Measurements from ENCODE around the gene FASLG.

The FASLG gene

DNA sequence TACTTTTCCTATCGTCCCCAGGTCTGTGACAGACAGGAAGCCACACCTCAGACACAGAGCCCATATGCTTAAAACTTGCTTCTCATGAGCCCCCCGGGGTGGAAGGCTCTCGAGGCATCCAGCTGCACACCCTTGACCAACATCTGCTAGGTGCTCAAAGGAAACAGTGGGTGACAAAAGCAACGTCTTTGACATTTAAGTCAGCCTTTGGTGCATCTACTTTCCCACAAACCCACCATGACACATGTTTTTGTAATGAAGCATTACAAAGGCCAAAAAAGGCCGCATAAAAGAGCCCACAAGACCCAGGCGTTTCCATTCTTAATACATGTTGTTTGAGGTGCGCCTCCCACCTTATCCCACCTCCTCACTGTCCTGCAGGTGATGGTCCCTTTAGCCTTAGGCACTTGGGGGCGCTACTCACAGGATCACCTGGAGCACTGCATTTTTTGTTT is 11.8 kb upstream of the FASLG start:
- DNase-seq (ENCODE audit: low spot score) = no peak

- DNase-seq (ENCODE audit: low spot score) = no peak
Observed at GRCh38 chr1:172647987-172648386, 10.9 kb upstream of the FASLG start.

GRCh38 chr1:172650474-172651193 is 8.3 kb upstream of the FASLG start:
- DNase-seq (ENCODE audit: low spot score) = peak; percentile 22

DNA sequence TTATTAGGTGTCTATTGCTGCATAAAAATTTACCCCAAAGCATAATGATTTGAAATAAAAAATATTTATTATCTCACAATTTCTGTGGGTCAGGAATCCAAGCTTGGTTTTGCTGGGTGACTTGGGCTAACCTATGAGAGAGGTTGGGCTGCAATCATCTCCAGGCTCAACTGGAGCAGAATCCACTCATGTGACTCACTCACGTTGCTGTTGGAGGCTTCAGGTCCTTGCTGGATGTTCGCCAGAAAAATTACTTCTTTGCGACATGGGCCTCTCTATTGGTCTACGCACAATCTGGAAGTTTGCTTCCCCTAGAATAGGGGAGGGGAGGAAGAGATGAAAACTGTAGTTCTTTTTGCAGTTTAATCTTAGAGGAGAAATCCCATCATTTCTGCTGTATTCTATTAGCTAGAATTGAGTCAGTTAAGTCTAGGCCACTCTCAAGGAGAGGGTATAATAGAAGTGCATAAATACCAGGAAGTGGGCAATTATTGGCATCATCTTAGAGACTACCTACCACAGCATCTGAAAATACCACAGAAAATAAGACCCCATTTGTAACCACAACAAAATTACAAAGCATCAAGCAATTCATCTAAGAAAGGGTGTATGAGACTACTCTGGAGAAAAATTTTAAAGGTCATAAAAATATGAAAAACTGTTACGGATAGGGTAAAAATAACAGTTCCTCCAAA is 5.7 kb upstream of the FASLG start:
- peak; percentile 73 for DNase-seq (ENCODE audit: low spot score)

DNA sequence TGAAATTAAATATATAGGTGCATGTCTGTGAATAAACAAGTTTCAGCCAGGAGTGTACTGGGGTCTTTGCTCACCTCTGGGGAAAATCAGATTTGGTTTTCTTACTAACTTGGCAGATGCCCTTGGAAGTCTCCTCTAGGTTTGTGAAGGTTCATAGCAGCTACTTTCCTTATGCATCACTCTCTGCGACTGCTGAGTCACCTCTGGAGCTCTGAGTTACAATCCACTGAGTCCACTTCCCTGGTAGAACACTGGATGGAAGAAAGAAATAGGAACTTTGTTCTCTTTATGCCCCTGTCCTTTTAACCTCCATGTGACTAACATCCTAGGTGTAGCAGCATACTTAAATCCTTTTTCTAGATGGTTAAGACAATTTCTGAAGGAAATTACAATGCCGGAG is 4.4 kb upstream of the FASLG start:
- DNase-seq (ENCODE audit: low spot score) = peak; percentile 89

DNA sequence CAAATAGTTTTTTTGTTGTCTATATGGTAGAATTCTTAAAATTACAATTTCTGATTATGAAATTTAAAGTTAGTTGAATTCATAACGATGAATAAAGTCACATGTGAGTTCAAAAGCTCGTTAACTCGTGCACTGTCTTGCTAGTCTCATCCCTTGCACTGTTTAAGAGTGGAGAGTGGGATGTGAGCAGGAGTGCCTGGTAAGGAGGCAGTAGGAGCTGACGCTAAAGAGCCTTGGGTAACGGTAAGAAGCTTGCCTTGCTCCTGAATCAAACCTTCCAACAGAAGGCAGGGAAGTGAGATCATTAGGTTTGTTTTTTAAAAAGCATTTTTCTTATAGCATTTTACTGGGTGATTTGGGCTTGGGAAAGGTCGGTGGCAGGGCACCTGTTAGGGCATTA is 2.3 kb upstream of the FASLG start:
- no peak for DNase-seq (ENCODE audit: low spot score)

DNA sequence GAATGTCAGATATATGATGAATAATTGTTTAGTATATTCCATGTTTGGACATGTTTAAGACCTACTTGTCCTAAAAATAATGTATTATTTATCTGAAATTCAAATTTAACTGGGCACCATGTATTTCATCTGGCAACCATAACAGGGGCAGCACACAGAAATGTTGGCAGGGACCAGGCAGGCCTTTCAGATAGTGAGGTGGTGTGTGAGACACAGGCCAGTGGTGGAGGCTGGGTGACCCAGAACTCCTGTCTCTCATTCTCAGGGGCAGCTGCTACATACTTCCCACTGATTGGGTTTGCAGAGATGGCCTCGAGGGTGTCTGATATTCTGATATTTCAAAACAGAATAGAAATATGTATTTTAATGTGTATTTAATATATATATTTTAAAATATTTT is 1.3 kb upstream of the FASLG start:
- no peak for DNase-seq (ENCODE audit: low spot score)

DNA sequence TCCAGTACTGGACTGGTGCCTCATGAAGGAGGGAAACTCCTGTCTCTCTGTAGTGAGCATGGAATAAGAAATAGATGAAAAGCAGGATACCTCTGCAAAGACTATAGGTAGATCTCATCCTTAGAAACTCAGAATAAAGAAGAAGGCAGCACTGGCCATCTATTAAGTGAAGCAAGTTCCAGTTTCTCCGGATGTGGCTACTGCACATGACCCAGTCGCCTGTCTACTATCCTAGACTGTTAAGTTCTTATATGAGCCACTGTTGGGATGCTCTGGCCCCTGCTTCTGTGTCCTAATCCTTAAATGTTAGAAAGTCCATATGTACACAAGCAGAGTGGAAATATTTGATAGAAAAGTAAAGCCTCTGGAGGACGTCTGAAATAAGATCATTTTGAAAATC is 2.2 kb downstream of the FASLG start:
- no peak for DNase-seq (ENCODE audit: low spot score)

DNA sequence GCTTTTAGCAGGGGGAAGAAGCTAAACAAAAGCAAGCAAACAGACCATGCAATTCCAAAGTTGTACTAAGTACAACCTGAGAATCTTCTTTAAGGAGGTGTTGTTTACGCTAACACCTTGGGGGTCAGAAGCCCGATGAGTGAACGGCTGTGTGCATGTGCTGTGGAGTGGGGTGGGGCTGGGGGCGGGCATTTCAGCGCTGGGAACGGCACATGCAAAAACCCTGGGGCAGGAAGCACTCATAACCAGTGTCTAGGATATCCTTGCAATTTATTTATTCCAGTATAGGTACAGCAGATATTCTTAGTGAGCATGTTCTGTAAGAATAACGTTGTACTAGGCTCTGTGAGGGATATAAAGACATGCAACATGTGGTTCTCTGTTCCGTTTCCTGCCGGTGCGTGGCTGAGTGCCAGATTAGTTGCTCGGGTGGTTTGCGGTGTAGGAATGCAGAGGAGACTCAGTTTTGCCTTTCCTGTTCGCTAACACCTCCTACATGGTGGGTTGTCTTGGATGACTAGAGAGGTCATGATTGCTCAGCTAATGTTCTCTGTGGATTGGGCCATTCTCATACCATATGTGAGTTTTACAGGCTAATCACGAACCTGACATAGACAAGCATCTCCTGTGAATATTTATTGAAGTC is 3.7 kb downstream of the FASLG start:
- DNase-seq (ENCODE audit: low spot score) = peak; percentile 96

DNA sequence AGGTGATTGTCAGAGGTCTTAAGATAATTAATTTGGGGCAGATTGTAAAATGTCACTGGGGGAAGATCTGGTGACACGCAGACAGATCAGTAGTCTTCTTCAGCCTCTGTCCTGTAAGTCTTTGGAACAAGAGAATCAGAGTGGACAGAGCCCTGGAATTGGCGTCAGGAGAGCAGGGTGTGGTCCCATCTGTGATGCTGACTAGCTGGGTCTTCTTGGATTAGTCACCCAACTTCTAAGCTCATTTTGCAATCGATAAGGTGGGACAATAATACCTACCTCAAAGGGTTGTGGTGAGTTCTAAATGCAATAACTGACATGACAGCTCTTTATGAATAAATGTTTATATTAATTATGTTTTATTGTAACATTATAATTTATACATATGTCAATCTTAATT is 4.8 kb downstream of the FASLG start:
- no peak for DNase-seq (ENCODE audit: low spot score)

- no peak for DNase-seq (ENCODE audit: low spot score)
Observed at GRCh38 chr1:172668097-172668496, 9.2 kb downstream of the FASLG start.

GRCh38 chr1:172669011-172669410 is 10.1 kb downstream of the FASLG start:
- DNase-seq (ENCODE audit: low spot score) = no peak

GRCh38 chr1:172670316-172670715 is 11.4 kb downstream of the FASLG start:
- DNase-seq (ENCODE audit: low spot score) = no peak

DNA sequence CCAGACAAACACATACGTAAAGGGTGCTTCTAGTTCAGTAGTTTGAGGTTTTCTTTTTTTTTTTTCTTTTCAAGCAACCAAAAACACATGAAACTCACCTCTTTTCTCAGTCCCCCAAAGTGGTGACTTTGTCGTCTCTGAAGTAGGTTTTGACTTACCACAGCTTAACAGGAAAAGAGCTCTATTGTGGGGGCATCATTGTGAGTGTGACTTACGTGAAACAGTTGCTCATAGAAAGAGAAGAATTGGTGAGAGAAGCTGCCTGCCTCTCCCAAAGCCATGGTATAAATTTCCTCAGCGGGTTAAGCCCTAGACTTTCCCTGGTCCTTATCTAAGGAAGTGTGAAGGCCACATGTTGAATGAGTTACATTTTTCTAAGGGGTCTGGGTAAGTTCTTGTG is 11.9 kb downstream of the FASLG start:
- DNase-seq (ENCODE audit: low spot score) = no peak

DNA sequence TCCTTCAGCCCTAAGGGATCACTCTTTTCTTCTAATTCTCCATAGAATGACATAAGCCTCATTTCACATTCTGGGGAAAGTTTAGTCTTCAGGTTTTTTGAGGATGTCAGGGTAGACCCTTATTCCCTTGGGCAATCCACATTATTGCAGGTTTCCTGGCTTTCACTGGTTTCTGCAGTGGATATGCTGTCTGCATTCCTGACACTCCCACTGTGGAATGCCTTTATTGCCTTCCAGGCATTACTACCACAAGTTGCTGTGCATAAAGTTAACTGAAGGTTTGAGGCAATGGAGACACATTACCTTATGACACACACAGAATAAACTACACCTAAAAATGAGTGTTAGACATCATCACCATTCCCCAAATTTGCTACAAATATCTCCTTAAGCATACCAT is 12.7 kb downstream of the FASLG start:
- peak; percentile 55 for DNase-seq (ENCODE audit: low spot score)

DNA sequence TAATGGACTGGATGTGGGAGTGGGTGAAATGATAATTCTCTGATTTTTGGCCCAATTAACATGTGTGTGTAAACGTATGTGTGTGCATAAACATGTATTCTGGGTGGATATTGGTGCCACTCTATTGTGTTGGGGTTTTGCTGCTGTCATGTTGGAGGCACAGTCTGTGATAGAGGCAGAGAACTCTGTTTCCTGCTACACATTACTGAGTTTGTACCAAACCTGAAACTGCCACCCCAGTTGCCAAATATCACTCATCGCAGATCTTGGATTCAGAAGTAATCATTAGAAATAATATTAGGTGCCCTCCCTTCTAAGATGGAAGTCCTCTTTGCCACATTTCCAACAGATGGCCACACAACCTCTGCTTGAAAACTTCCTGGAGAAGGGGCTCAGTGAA is 13.8 kb downstream of the FASLG start:
- no peak for DNase-seq (ENCODE audit: low spot score)

- peak; percentile 53 for DNase-seq (ENCODE audit: low spot score)
Observed at GRCh38 chr1:172673761-172674160, 14.9 kb downstream of the FASLG start.

DNA sequence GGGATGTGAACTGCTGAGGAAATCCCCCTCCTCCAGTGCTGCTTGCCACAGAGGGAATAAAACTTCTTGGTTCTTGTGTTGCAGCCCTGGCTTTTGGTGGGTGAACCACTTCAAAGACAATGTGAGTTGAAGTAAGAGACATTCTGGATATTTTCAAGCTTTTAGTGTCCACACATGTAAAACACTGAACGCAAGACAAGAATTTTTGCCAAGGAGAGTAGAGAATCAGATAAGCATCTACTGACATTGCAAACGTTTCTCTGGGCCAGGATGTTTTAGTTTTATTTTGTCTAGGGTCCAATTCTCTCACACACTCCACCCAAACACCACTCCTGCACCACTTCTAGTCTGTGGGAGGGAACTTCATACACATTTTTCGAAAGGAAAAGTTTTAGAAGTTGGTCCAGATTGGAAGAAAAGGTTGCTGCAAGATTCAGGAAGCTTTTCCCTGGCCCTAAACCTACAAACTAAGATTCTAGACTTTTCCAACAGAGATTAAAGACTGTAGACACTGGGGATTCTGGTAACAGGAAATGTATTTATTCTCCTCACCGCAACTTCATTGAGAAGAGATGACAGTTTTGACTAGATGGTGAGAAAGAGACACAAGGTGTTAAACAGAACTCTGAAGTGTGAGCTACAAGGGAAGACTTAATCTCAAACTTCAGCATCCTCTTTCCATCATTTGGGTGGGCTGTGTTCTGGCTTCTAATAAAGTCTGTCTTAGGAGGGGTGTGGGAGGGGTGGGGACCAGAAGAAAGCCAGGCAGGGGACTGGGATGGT is 16.1 kb downstream of the FASLG start:
- DNase-seq (ENCODE audit: low spot score) = no peak

GRCh38 chr1:172679000-172679772 is 20.3 kb downstream of the FASLG start:
- no peak for DNase-seq (ENCODE audit: low spot score)

DNA sequence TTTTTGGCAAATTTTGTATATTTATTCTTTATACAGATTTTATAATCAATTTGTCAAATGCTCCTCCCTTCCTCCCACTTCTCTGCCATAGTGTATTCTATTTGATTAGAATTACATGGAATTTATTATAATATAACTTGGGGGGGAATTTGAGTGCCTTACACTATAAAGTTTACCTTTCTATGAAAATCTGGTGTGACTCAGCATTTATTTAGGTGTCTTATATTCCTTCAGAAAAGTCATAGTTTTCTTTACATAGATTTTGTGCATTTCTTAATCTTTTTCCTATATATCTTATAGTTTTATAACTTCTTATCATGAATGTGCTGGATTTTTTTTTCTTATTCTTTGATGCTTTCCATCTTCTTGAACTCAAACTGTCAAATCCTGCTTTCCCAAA is 21.3 kb downstream of the FASLG start:
- DNase-seq (ENCODE audit: low spot score) = no peak

DNA sequence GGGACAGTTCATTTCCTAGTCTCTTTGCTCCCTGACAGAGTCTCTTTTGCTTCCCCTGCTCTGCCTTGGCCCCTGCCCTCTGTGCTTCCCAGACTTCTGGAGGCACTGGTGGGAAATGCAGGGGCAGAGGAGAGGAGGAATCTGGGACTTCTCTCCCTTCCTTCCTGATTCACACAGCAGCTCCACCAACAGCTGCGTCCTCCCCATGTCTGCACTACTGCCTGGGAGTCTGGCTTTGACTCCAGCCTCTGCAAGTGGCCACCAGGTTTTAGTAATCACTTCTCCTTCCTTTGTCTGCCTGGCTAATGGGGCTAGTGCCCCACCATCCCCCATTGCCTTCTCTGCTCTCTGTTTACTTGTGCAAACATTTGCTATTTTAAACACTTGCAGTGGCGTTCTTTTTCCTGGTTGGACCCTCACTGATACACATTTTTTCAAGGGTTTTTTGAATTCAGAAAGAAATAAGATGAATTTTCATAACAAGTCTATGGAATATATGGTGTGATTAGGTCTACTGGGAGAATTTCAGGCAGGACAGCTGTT is 21.9 kb downstream of the FASLG start:
- DNase-seq (ENCODE audit: low spot score) = no peak
